Ovary (tissue), 9 donors: Measurements from ENCODE around the gene UNC5CL. TPM values are rescaled to one million over a fixed set of nuclear protein-coding genes. Genes with fewer than 3 reads are reported as not detected.

Experiments
- DNase-seq, 5 donors: peaks; one replicate each; pipeline ENCODE4 v3.0.0-alpha.2; 2019 to 2020
- H3K27ac ChIP-seq, 2 donors: fragments of 200-600 bp; one replicate each; pipeline versions ENCODE4 v1.5.1 to v1.8.0; 2019 to 2022
- H3K27me3 ChIP-seq: fragments of 200-600 bp; one replicate; pipeline ENCODE4 v1.8.0; 2022
- H3K36me3 ChIP-seq: fragments of 200-600 bp; sonication (generic); one replicate; pipeline ENCODE4 v1.5.1; 2019
- H3K4me1 ChIP-seq: one replicate; pipeline ENCODE4 v1.8.1; 2013; ENCODE audit warnings: mild to moderate bottlenecking, moderate library complexity; ENCODE audit not compliant: insufficient read depth
- H3K4me3 ChIP-seq: fragments of 200-600 bp; sonication (generic); one replicate; pipeline ENCODE4 v1.5.1; 2017
- H3K9me3 ChIP-seq, 2 donors: fragments of 200-600 bp in 1 of 2; sonication (generic) in 1 of 2; one replicate each; pipeline versions ENCODE4 v1.5.1 to v1.8.1; 2013 to 2019; ENCODE audit warnings: mild to moderate bottlenecking in 1 of 2, moderate library complexity in 1 of 2
- CTCF ChIP-seq, 3 donors: fragments of 450-650 bp in 2 of 3; fragments of 200-600 bp in 1 of 3; IDR thresholded peaks; one replicate each; pipeline versions ENCODE4 v1.5.1 to v1.8.0; 2016 to 2022; ENCODE audit warnings: antibody characterized with exemption in 3 of 3, mild to moderate bottlenecking in 1 of 3
- EP300 ChIP-seq: sonication (generic); formaldehyde crosslinking; IDR thresholded peaks from one replicate; pipeline ENCODE4 v1.6.1; 2017; ENCODE audit warnings: antibody characterized with exemption
- POLR2A ChIP-seq: fragments of 450-650 bp; IDR thresholded peaks from one replicate; pipeline ENCODE4 v1.6.1; 2017; ENCODE audit warnings: antibody characterized with exemption, mild to moderate bottlenecking, moderate library complexity
- WGBS, 3 donors: extraction: QIAGEN DNeasy Blood & Tissue Kit in 1 of 3; methylation state at CpG; one replicate each; pipeline versions ENCODE4 v1.1.5 to v1.1.7; 2013 to 2017; 5-methylcytosine and 5-hydroxymethylcytosine counted together
- intact Hi-C, 4 donors: fragments of 100-400 bp; cut with DNase I; formaldehyde crosslinking; loops; one replicate each; pipeline versions ENCODE4 v1.11.0 to v1.15.1; 2022 to 2023
- polyA plus RNA-seq, 2 donors: library from polyadenylated mRNA; stranded (reverse); fragments of 200-250 nt in 1 of 2; fragments of 350-450 nt in 1 of 2; fragmentation: Illumina TruSeq in 1 of 2; extraction: RNeasy Lipid Tissue Mini Kit (QIAGEN cat#74804) in 1 of 2; gene quantifications; one replicate each; pipeline ENCODE4 v1.2.3, GENCODE V29; 2013 to 2014
- total RNA-seq, 7 donors: library from RNA; depleted of rRNA in 2 of 7; stranded (reverse); fragments of >200 nt in 2 of 7; fragmentation: NEBNext Ultra II Directional in 3 of 7; extraction: Animal tissue kit (Norgen Biotek cat#: 25700) in 3 of 7; gene quantifications; one replicate each; pipeline versions ENCODE4 v1.1.0 to v1.2.4, GENCODE V29; 2016 to 2023
- donor health status: DM: no; HTN: no; CAD: no; lungs with moderate emphysema.
- donor health status: DM: no; HTN: no; CAD: no.
- donor health status: Bipolar disorder and iron deficiency.
- donor health status: DM: yes; HTN: yes; CAD: no.
- donor health status: DM: no; HTN: no; CAD: no.
- donor health status: DM: yes; HTN: yes; CAD: no.

Gene UNC5CL
- total and polyA plus RNA-seq, 9 donors, result 0.60 to 2.1 (median 0.86) TPM

- 94 to 98% (median 96%) methylated on average over 3 of the region's 3 CpGs for WGBS, 3 donors
Observed at GRCh38 chr6:41043151-41043550, 4.1 kb upstream of the UNC5CL start.

GRCh38 chr6:41042226-41043055 is 3.4 kb upstream of the UNC5CL start, which contains the start of gene TSPO2:
TSPO2 (plus strand) TSS chr6:41042467; CDS start chr6:41042986, 519 bp downstream.
- Histone ChIP-seq H3K27ac (no peak within 1 kb of the TSS), H3K4me3 (no peak within 1 kb of the TSS), H3K9me3 (no peaks in the 10 kb centered on the region), H3K4me1 (no peaks in the 10 kb centered on the region), H3K27me3 (no peaks in the 10 kb centered on the region), H3K36me3 (no peaks in the 10 kb centered on the region)
- intact Hi-C loops, result no loop called here
- WGBS, 3 donors, result 90 to 95% (median 93%) methylated on average over 10 of the region's 10 CpGs
- DNase-seq, result no peak
- TF ChIP-seq CTCF (IDR thresholded peaks at IDR 0.05), result no peak
- no peak for TF ChIP-seq EP300
- TF ChIP-seq POLR2A, result no peak

More at GRCh38 chr6:41043151-41043550, 4.1 kb upstream of the UNC5CL start:
- TF ChIP-seq POLR2A (no peak), EP300 (no peak), CTCF (IDR thresholded peaks at IDR 0.05) (no peak)
- Histone ChIP-seq H3K4me3 (no peak overlapping the region), H3K9me3 (no peaks in the 10 kb centered on the region), H3K4me1 (no peaks in the 10 kb centered on the region), H3K27me3 (no peaks in the 10 kb centered on the region), H3K27ac (no peak overlapping the region), H3K36me3 (no peaks in the 10 kb centered on the region)
- intact Hi-C loops, result no loop called here
- DNase-seq, result no peak

- Histone ChIP-seq H3K36me3 (no peaks in the 10 kb centered on the region), H3K4me3 (no peak overlapping the region), H3K27ac (no peak overlapping the region), H3K9me3 (no peaks in the 10 kb centered on the region), H3K27me3 (no peaks in the 10 kb centered on the region), H3K4me1 (no peaks in the 10 kb centered on the region)
- 86 to 100% (median 89%) methylated on average over 1 of the region's 1 CpG for WGBS, 3 donors
- DNase-seq, result no peak
- intact Hi-C loops, result no loop called here
- TF ChIP-seq CTCF (IDR thresholded peaks at IDR 0.05) (no peak), POLR2A (no peak), EP300 (no peak)
Observed at GRCh38 chr6:41040940-41041536, 2.0 kb upstream of the UNC5CL start.

- TF ChIP-seq EP300 (no peak), POLR2A (no peak), CTCF (IDR thresholded peaks at IDR 0.05) (no peak)
- H3K27ac ChIP-seq, result no peak overlapping the region
- H3K4me1 ChIP-seq, result no peaks in the 10 kb centered on the region
- DNase-seq, result no peak
- WGBS, 3 donors, result 74 to 81% (median 79%) methylated on average over 6 of the region's 6 CpGs
- intact Hi-C loops, result no loop called here
- no peak overlapping the region for H3K4me3 ChIP-seq
- no peaks in the 10 kb centered on the region for H3K9me3 ChIP-seq
- H3K27me3 ChIP-seq, result no peaks in the 10 kb centered on the region
- no peaks in the 10 kb centered on the region for H3K36me3 ChIP-seq
Observed at GRCh38 chr6:41040101-41040939, 1.3 kb upstream of the UNC5CL start.
